Smooth muscle cell of the brain vasculature (primary cell): ENCODE data around the gene MCEE.
A peak's percentile ranks its signal among the peaks of the same experiment; 100 is the strongest.
"Not testable (repeated sequence)": the region's sequence is repeated elsewhere in the genome, so short reads cannot be mapped to it uniquely, and the experiment has no call there.

Experiments used
- DNase-seq: peaks from one replicate; pipeline ENCODE4 v3.0.0-alpha.2; 2012; ENCODE audit warnings: low read depth, low spot score

The MCEE gene

GRCh38 chr2:71130152-71130904 is at the start of gene MCEE, which contains the start of gene MPHOSPH10:
TSS of gene MCEE (minus strand) at chr2:71130229. CDS start at chr2:71130219, 10 bp downstream.
TSS of gene MPHOSPH10 (plus strand) at chr2:71130634. CDS start at chr2:71130666, 32 bp downstream.
- peak; percentile 83 for DNase-seq

- not testable (repeated sequence) for DNase-seq
These were observed 48.8 kb upstream of the MCEE start for GRCh38 chr2:71178836-71179235.

DNA sequence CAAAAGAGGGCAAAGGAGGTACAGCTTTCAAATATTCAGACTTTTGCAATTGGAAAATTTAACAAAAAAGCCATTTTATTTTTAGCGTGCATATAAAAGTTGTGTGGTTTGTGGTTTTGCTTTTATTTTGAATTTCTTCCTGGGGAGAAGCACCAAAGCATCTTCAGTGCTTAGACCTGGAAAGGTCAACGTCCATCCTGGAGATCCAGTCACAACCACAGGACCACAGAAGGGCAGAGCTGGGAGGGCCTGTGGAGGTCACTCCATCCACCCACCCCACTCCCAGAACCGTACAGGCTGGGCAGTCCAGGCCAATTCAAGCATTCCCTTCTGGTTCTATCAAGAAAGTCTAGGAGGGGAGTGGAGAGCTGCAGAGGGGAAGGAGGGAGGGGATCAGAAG is 44.2 kb upstream of the MCEE start:
- no peak for DNase-seq

GRCh38 chr2:71173096-71173495 is 43.1 kb upstream of the MCEE start:
- DNase-seq: no peak

DNA sequence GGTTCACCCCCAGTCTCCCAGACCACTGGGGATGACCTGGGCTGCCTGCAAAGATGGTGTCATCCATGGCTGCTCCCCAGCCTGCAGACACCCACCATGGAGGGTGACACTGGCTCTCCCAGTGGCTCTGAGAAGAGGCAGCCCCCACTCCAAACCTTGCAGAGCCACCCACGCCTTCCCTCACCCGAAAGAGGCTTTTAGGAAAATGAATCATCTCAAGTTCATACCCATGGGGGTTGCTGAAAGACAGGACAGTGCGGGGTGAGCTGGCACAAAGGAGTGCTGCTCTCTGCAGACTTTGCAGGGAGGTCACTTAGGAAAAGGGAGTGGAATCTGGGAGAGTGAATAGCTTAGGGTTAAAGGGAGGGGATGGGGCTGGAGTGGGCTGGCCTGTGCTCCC is 36.8 kb upstream of the MCEE start:
- no peak for DNase-seq

GRCh38 chr2:71157124-71157793 is 27.2 kb upstream of the MCEE start:
- DNase-seq: no peak

DNA sequence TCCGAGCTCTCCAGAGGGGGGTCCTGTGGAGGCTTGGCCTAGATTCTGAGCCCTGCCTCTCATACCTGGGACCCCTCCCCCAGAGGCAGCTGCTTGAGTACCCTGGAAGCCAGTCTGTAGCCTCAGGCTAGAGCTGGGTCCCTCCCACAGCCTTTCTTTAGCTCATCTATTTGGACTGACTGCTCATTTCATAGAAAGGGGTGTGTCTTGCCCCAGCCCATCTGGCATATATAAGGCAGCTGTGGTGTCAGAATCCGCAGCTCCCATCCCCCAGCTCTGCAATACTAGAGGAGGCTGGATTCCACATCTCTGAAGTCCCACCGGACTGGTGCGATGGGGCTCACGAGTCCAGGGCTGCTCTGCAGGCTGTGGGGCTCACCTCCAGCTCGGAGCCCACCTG is 26.5 kb upstream of the MCEE start:
- no peak for DNase-seq

GRCh38 chr2:71155846-71156245 is 25.8 kb upstream of the MCEE start:
- DNase-seq: no peak

GRCh38 chr2:71154798-71155197 is 24.8 kb upstream of the MCEE start:
- no peak for DNase-seq

- DNase-seq: no peak
These were observed 24.2 kb upstream of the MCEE start for GRCh38 chr2:71154279-71154678.

- DNase-seq: no peak
These were observed 23.7 kb upstream of the MCEE start for GRCh38 chr2:71153585-71154224.

DNA sequence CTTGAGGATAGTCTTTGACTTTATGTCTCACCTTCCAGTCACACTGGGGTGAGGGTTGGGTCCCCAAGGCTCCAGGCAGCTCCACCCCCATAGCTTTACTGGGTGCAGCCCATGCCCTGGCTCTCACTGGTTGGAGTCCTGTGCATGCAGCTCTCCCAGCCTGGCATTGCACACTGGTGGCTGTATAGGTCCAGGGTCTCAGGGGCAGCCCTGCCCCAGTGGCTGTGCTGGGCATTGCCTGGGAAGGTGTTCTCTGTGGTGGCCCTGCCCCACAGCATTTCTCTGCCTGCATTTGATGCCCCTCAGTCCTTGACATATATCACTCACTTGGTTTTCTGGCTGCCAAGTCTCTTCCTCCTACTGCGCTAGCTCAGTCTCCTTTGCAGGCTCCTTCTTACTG is 21.6 kb upstream of the MCEE start:
- DNase-seq: no peak

DNA sequence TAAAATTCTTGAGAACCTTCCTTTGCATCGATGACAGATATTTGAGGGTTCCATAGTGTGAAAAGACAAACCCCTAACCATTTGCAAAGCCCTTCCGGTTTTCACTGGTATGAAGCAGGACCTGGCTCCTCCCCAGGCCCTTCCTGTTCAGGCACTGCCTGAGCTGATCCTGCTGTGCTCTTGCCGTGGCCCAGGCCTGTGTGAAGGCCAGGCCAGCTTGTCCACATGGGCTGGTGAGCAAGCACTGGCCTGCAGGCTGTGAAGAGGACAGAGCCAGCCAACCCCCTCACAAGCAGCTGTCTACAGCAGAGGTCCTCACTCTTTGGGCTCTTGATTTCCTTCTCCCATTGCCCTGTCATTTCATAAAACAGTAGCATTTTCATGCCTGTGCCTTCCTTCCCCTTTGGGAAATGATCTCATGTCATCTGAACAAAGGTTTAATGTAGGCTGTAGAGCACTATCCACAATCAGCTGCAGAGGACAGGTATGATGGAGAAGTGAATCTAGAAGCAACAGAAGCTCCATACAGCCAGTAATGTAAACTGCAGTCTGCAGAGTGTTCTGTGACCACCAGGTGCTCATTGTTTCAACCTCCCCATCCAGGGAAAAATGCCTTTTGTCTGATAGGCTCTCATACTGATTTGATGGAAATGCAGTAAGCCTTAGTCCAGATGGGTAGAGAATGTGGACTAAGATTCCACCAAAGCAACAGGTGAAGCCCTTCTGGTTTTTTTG is 20.2 kb upstream of the MCEE start:
- DNase-seq: no peak

GRCh38 chr2:71148506-71149063 is 18.6 kb upstream of the MCEE start:
- DNase-seq: no peak

GRCh38 chr2:71143782-71144181 is 13.8 kb upstream of the MCEE start:
- no peak for DNase-seq

- no peak for DNase-seq
These were observed 6.1 kb upstream of the MCEE start for GRCh38 chr2:71136174-71136573.

- no peak for DNase-seq
These were observed 3.6 kb upstream of the MCEE start for GRCh38 chr2:71133603-71134002.

- DNase-seq: not testable (repeated sequence)
These were observed 1.5 kb upstream of the MCEE start for GRCh38 chr2:71131387-71132166.

DNA sequence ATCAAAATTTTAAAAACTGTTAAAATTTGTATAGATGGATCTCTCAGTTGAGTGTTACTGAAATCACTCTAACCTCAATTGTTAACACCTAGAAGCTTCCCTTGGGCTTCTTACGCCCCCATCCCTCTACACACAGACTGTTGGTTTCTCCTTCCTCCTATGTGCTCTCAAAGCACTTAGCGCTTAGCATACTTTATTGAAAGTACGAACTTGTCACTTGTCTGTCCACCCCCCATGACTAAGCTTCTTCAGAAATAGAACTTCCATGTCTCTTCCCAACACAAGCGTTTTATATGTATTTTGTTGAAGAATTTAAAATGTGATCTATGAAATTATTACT is 846 bp upstream of the MCEE start:
- no peak for DNase-seq

DNA sequence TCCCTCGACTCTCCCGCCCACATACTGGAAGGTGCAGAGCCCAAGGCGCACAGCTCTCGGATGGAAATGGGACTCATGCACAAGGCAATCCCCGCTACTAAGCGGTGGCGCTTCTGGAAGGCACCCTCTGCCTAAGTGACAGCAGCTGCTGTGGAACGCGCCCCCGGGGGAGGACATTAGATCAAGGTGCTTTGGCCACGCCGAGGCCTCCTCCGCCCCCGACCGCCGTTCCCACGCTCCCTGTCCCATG is 202 bp downstream of the MCEE start:
- DNase-seq: no peak
